IgD-negative memory B cell (primary cell): Measurements from ENCODE around the gene H2BW1. TPM values are rescaled to one million over a fixed set of nuclear protein-coding genes. Genes with fewer than 3 reads are reported as not detected.
"Not testable (repeated sequence)": the region's sequence is repeated elsewhere in the genome, so short reads cannot be mapped to it uniquely, and the experiment has no call there.

Source experiments
- H3K27ac Mint-ChIP-seq, 3 donors: one replicate each; pipeline ENCODE4 v1.8.0; 2020 to 2022; ENCODE audit warnings: mild to moderate bottlenecking in 3 of 3, mixed read lengths in 3 of 3, moderate library complexity in 1 of 3
- H3K27me3 Mint-ChIP-seq: one replicate; pipeline ENCODE4 v1.8.0; 2021; ENCODE audit warnings: mixed read lengths
- H3K36me3 Mint-ChIP-seq: one replicate; pipeline ENCODE4 v1.8.0; 2020; ENCODE audit warnings: mild to moderate bottlenecking, mixed read lengths
- H3K4me1 Mint-ChIP-seq, 3 donors: one replicate each; pipeline ENCODE4 v1.8.0; 2020 to 2022; ENCODE audit warnings: mixed read lengths in 3 of 3, mild to moderate bottlenecking in 1 of 3
- H3K4me3 Mint-ChIP-seq, 4 donors: one replicate each; pipeline ENCODE4 v1.8.0; 2020 to 2022; ENCODE audit warnings: mild to moderate bottlenecking in 4 of 4, mixed read lengths in 4 of 4, moderate library complexity in 3 of 4
- H3K9me3 Mint-ChIP-seq, 3 donors: one replicate each; pipeline ENCODE4 v1.8.0; 2020 to 2021; ENCODE audit warnings: mixed read lengths in 3 of 3, mild to moderate bottlenecking in 1 of 3
- polyA plus RNA-seq: library from polyadenylated mRNA; unstranded; fragments of 300-500 nt; fragmentation: Illumina TruSeq; gene quantifications from one replicate; pipeline ENCODE4 v1.2.3, GENCODE V29; 2021

Gene H2BW1, protein sequence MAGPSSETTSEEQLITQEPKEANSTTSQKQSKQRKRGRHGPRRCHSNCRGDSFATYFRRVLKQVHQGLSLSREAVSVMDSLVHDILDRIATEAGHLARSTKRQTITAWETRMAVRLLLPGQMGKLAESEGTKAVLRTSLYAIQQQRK
- not detected for polyA plus RNA-seq

DNA sequence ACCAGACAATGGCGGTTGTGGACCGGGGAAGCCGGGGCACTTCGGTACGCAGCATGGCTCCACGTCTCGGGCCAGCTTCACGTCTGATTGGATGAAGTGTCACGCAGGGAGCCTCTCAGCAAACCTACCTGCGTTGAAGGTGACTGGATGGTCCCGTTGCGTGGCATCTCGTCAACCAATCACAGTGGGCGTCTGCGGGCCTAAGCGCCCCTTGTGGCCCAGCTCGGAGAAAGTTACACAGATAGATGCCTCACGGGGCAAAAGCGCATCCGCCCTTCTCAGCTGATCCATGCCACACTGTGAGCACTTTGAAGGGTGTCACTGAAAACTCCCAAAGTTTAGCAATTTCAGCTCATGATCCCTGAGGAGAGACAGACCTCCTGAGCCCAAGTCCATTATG is at the start of gene H2BW1:
H2BW1 (minus strand) TSS at position 103 of the 400 bp plus-strand sequence. CDS start 132 bp downstream, outside the sequence.
- Mint-ChIP-seq H3K4me1 (peaks cover 0 to 2% (median 0%) of the 10 kb centered on the region in 3 donors), H3K4me3 (no peak within 1 kb of the TSS), H3K9me3 (peaks cover 0 to 1% (median 0%) of the 10 kb centered on the region in 3 donors), H3K27ac (no peak within 1 kb of the TSS), H3K36me3 (no peaks in the 10 kb centered on the region), H3K27me3 (no peaks in the 10 kb centered on the region)

DNA sequence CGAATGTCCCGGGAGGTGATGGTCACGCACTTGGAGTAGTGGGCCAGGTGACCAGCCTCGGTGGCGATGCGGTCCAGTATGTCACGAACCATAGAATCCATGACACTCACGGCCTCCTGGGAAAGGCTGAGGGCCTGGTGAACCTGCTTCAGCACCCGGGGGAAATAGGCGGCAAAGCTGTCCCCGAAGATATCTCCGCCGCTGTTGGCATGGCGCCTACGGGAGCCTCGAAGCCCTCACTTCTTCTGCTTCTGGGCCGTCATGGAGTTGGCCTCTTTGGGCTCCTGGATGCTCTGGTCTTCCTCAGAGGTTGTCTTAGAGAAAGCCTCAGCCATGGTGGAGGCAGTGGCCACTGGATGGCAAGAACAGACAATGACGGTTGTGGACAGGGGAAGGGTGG is 49.1 kb upstream of the H2BW1 start:
- not testable (repeated sequence) for H3K4me1 Mint-ChIP-seq, H3K27me3 Mint-ChIP-seq, H3K9me3 Mint-ChIP-seq, H3K36me3 Mint-ChIP-seq, H3K4me3 Mint-ChIP-seq, H3K27ac Mint-ChIP-seq

DNA sequence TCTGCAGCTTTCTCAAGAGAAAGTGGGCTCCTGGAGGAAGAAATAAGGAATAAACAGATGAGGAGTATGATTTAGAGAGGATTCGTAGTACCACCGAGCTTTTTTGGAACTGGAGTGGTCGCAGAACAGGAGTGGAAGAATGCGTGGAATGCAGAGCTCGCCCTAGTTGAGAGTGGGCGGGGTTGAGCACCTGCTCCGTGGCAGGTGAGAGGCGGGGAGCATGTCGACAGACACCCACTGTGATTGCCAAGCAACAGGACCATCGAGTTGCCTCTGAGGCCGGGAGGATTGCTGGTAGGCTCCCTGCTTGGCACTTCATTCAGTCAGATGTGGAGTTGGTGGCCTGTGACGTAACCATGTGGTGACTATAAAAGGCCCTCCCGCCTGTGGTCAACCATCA is 41.4 kb upstream of the H2BW1 start:
- H3K9me3 Mint-ChIP-seq, H3K27ac Mint-ChIP-seq, H3K27me3 Mint-ChIP-seq, H3K4me3 Mint-ChIP-seq, H3K4me1 Mint-ChIP-seq, H3K36me3 Mint-ChIP-seq: not testable (repeated sequence)

DNA sequence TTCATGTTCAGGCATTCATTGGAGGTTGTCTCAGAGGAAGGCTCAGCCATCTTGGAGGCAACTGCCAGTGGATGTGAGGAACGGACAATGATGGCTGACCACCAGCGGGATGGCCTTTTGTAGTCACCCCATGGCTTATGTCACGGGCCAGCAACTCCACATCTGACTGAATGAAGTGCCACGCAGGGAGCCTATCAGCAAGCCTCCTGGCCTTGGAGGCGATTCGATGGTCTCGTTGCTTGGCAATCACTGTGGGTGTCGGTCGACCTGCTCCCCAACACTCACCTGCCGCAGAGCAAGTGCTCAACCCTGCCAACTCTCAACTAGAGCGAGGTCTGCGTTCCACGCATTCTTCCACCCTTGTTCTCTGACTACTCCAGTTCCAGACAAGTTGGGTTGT is 33.7 kb upstream of the H2BW1 start:
- Mint-ChIP-seq H3K4me1 (no peaks in the 10 kb centered on the region), H3K4me3 (no peak overlapping the region), H3K9me3 (peaks cover 0 to 2% (median 0%) of the 10 kb centered on the region in 3 donors), H3K27me3 (peaks cover 2% of the 10 kb centered on the region), H3K27ac (no peak overlapping the region), H3K36me3 (peaks cover 3% of the 10 kb centered on the region)

DNA sequence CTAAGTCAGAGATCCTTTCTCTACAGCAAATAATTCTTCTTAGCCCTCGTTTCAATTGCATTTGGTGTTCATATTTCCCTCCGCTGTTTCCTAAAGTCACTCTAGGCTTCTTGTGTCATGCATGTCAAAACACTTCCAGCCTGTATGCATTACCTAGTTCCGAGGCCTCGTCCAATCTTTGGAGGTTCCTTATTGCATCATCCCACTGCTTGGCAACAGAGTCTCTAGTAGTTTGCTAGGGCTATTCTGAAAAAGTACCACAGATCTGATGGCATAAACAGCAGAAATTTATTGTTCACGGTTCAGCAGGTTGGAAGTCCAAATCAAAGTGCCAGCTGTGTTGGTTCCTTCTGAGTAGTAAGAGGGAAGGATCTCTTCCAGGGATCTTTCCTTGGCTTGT is 32.1 kb upstream of the H2BW1 start:
- Mint-ChIP-seq H3K36me3 (peaks cover 2% of the 10 kb centered on the region), H3K27ac (no peak overlapping the region), H3K27me3 (peaks cover 2% of the 10 kb centered on the region), H3K4me1 (no peaks in the 10 kb centered on the region), H3K4me3 (no peak overlapping the region), H3K9me3 (peaks cover 0 to 2% (median 0%) of the 10 kb centered on the region in 3 donors)

DNA sequence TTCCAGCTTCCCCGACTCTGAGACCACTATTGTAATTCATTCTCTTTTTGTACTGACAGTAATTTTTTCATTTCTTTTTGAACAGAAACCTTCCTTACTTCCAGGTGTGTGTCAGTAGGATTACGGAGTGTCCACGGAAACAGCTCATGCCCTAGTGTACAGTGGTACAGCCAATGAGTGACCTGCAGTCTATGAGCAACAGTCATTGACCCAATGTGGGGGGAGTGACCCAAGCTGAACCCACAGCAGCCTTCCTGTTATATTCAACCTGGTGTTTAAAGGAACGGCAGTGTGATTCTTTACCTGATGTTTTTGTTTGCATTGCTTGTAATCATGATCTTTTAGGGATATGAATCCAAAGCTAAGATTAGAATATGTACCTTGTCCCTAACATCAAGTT is 27.5 kb upstream of the H2BW1 start:
- no peak overlapping the region for H3K27ac Mint-ChIP-seq
- no peaks in the 10 kb centered on the region for H3K27me3 Mint-ChIP-seq
- H3K4me1 Mint-ChIP-seq: no peaks in the 10 kb centered on the region
- no peaks in the 10 kb centered on the region for H3K9me3 Mint-ChIP-seq
- no peaks in the 10 kb centered on the region for H3K36me3 Mint-ChIP-seq
- H3K4me3 Mint-ChIP-seq: no peak overlapping the region

DNA sequence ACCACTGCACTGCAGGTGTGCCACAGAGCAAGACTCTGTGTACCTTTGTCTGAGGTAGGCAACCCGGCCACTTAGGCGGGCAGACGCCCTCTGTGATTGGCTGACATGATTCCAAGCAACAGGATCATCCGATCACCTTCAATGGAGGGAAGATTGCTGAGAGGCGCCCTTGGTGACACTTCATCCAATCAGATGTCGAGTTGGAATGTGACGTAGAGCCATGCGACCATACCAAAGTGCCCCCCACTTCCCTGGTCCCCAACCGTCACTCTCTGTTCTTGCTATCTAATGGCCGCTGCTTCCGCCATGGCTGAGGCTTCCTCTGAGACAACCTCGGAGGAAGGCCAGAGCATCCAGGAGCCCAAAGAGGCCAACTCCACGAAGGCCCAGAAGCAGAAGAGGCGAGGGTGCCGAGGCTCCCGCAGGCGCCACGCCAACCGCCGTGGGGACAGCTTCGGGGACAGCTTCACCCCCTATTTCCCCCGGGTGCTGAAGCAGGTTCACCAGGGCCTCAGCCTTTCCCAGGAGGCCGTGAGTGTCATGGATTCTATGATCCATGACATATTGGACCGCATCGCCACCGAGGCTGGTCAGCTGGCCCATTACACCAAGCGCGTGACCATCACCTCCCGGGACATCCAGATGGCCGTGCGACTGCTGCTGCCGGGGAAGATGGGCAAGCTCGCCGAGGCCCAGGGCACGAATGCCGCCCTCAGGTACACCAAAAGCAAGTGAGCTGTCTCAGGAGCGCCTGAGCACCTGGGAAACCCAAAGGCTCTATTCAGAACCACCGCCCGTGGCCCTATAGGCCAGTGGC is 26.4 kb upstream of the H2BW1 start, which contains the start of gene H2BW2:
H2BW2 (plus strand) TSS at position 268 of the 817 bp plus-strand sequence; CDS start at position 307, 39 bp downstream.
- no peaks in the 10 kb centered on the region for H3K9me3 Mint-ChIP-seq
- H3K4me1 Mint-ChIP-seq: no peaks in the 10 kb centered on the region
- H3K27ac Mint-ChIP-seq: no peak within 1 kb of the TSS
- no peaks in the 10 kb centered on the region for H3K36me3 Mint-ChIP-seq
- H3K4me3 Mint-ChIP-seq: no peak within 1 kb of the TSS
- H3K27me3 Mint-ChIP-seq: no peaks in the 10 kb centered on the region

DNA sequence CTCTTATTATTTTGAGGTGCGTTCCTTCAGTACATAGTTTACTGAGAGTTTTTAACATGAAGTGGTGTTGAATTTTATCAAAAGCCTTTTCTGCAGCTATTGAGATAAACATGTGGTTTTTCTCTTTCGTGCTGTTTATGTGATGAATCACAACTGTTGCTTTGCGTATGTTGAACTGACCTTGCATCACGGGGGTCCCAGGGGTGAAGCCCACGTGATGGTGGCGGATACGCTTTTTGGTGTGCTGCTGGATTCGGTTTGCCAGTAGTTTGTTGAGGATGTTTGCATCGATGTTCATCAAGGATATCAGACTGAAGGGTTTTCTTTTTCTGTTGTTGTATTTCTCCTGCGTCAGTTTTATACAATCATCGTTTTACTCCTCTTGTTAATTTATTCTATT is 4.6 kb upstream of the H2BW1 start:
- Mint-ChIP-seq H3K4me3 (no peak overlapping the region), H3K27ac (no peak overlapping the region), H3K4me1 (peaks cover 0 to 2% (median 0%) of the 10 kb centered on the region in 3 donors), H3K27me3 (peaks cover 2% of the 10 kb centered on the region), H3K9me3 (no peaks in the 10 kb centered on the region), H3K36me3 (no peaks in the 10 kb centered on the region)

DNA sequence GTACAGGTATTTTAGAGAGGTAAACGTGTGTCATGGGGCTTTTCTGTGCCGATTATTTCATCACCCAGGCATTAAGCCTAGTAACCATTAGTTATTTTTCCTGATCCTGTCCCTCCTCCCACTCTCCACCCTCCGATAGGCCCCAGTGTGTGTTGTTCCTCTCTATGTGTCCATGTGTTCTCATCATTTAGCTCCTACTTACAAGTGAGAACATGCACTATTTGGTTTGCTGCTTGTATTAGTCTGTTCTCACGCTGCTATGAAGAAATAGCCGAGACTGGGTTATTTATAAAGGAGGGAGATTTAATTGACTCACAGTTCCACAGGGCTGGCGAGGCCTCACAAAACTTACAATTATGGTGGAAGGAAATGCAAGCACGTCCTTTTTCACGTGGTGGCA is 2.1 kb upstream of the H2BW1 start:
- H3K27me3 Mint-ChIP-seq, H3K36me3 Mint-ChIP-seq, H3K4me3 Mint-ChIP-seq, H3K4me1 Mint-ChIP-seq, H3K27ac Mint-ChIP-seq, H3K9me3 Mint-ChIP-seq: not testable (repeated sequence)

DNA sequence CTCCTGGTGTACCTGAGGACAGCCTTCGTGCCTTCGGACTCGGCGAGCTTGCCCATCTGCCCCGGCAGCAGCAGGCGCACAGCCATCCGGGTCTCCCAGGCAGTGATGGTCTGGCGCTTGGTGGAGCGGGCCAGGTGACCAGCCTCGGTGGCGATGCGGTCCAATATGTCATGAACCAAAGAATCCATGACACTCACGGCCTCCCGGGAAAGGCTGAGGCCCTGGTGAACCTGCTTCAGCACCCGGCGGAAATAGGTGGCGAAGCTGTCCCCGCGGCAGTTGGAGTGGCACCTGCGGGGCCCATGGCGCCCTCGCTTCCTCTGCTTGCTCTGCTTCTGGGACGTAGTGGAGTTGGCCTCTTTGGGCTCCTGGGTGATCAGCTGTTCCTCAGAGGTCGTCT is 350 bp downstream of the H2BW1 start:
- H3K27me3 Mint-ChIP-seq: no peaks in the 10 kb centered on the region
- peaks cover 0 to 1% (median 0%) of the 10 kb centered on the region in 3 donors for H3K9me3 Mint-ChIP-seq
- no peak overlapping the region for H3K4me3 Mint-ChIP-seq
- peaks cover 0 to 2% (median 0%) of the 10 kb centered on the region in 3 donors for H3K4me1 Mint-ChIP-seq
- H3K27ac Mint-ChIP-seq: no peak overlapping the region
- H3K36me3 Mint-ChIP-seq: no peaks in the 10 kb centered on the region

DNA sequence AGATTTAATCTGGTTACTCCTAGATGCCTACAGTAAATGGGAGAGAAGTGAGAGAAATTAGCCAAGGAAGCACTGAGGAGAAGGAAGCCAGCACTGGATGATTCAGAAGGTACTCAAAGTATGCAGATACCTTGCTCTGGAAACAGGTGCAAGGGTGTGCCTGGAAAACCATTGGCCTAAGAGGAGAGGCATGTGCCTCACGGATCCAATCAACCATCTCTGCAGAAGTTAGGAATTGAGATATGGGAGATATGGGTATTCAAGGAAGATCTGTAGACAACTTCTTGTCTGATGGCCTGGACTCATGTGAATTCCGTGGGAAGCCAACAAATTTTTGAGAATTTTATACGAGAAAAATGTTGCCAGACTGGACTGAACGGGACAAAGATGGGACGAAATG is 4.7 kb downstream of the H2BW1 start:
- H3K4me3 Mint-ChIP-seq: no peak overlapping the region
- no peaks in the 10 kb centered on the region for H3K27me3 Mint-ChIP-seq
- peaks cover 0 to 2% (median 0%) of the 10 kb centered on the region in 3 donors for H3K4me1 Mint-ChIP-seq
- H3K9me3 Mint-ChIP-seq: peaks cover 0 to 1% (median 0%) of the 10 kb centered on the region in 3 donors
- H3K27ac Mint-ChIP-seq: no peak overlapping the region
- no peaks in the 10 kb centered on the region for H3K36me3 Mint-ChIP-seq

DNA sequence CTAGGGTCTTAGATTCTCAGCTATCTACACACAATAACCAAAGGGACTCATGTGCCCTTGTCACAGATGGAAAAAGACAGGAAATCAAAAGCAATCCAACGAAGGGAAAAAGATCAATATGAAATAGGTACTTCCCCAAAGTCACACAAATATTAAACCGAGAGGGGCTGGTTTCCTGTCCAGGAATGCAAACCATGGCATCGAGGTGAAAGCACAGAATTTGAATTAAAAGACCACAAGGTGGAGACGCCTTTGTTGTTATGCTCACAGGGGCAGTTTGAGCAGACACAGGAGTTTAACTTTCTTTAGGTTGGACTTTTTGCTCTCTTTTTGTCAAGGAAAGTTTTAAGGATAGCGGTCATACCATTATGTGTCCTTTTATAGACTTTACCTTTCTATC is 14.3 kb downstream of the H2BW1 start:
- Mint-ChIP-seq H3K4me1 (peaks cover 0 to 3% (median 2%) of the 10 kb centered on the region in 3 donors), H3K4me3 (no peak overlapping the region), H3K9me3 (no peaks in the 10 kb centered on the region), H3K27me3 (peaks cover 10% of the 10 kb centered on the region), H3K27ac (no peak overlapping the region), H3K36me3 (no peaks in the 10 kb centered on the region)

DNA sequence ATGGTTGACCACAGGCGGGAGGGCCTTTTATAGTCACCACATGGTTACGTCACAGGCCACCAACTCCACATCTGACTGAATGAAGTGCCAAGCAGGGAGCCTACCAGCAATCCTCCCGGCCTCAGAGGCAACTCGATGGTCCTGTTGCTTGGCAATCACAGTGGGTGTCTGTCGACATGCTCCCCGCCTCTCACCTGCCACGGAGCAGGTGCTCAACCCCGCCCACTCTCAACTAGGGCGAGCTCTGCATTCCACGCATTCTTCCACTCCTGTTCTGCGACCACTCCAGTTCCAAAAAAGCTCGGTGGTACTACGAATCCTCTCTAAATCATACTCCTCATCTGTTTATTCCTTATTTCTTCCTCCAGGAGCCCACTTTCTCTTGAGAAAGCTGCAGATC is 30.0 kb downstream of the H2BW1 start:
- H3K4me3 Mint-ChIP-seq, H3K27ac Mint-ChIP-seq, H3K27me3 Mint-ChIP-seq, H3K4me1 Mint-ChIP-seq, H3K9me3 Mint-ChIP-seq, H3K36me3 Mint-ChIP-seq: not testable (repeated sequence)

DNA sequence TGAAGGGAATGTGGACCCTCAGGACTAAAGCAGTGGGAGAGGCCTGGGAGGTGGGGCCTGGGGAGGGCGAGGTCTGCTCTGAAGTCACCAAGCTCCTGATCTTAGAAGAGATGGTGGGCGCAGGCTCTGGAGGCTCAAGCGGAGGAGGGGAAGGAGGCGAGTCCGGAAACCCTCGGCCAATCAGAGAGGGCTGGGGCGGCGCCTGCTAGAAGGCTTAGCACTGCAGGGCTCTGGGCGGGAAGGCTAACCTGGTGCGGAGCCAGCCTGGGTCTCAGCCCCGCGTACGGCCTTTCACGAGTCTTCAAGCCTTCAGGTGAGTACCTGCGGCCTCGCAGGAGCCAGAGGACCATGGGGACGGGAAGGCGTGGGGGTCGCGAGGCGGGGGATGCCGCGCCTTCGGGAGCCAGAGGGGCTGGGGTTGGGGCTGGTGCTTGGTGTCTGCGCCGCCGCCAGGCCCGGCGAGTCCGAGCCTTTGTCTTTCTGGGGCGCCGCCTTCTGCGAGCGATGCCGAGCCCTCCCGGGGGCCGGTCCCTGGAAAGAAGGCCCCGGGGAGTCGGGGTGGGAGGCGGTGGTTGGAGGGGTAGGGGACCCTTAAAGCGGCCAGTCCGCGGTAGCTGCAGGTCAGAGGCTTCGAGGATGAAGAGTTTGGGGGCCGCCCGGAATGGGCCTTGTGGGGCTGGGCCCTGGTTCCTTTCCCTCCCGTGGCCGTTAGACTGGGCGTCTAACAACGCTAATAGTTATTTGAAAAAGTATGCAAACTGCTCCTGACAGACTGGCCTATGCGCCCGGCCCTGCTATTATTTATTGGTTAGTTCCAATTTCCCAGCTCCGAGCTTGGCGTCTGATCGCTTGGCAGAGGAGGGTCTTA is 50.9 kb downstream of the H2BW1 start, which contains the start of gene TMSB15B:
TMSB15B (plus strand) TSS at position 217 of the 868 bp plus-strand sequence.
- not testable (repeated sequence) for H3K4me1 Mint-ChIP-seq, H3K9me3 Mint-ChIP-seq, H3K27me3 Mint-ChIP-seq, H3K4me3 Mint-ChIP-seq, H3K27ac Mint-ChIP-seq, H3K36me3 Mint-ChIP-seq
